GM18907 (cell line): ENCODE measurements around the gene ZBTB2.

Experiments used
- ATAC-seq: cut with Tn5 transposase; IDR thresholded peaks from one replicate; pipeline ENCODE4 v1.9.1; 2021; ENCODE audit warnings: mild to moderate bottlenecking, moderate library complexity; ENCODE audit not compliant: unreplicated experiment

ZBTB2 gene

GRCh38 chr6:151391471-151392413, at the start of gene ZBTB2:
ZBTB2 (minus strand) TSS chr6:151391559; CDS start chr6:151373637, 17,922 bp downstream.
- peak; percentile 22 for ATAC-seq

GRCh38 chr6:151440930-151441329, 49.6 kb upstream of the ZBTB2 start:
- peak; percentile 44 for ATAC-seq

GRCh38 chr6:151440498-151440897, 49.1 kb upstream of the ZBTB2 start:
- ATAC-seq, result peak; percentile 47

- ATAC-seq, result no peak
These were observed 46.0 kb upstream of the ZBTB2 start for GRCh38 chr6:151437401-151437800.

GRCh38 chr6:151436802-151437201, 45.4 kb upstream of the ZBTB2 start:
- no peak for ATAC-seq

GRCh38 chr6:151436300-151436699, 44.9 kb upstream of the ZBTB2 start:
- no peak for ATAC-seq

- ATAC-seq, result peak; percentile 67
These were observed 43.0 kb upstream of the ZBTB2 start for GRCh38 chr6:151434369-151434768.

GRCh38 chr6:151432651-151433050, 41.3 kb upstream of the ZBTB2 start:
- no peak for ATAC-seq

GRCh38 chr6:151431337-151431736, 40.0 kb upstream of the ZBTB2 start:
- ATAC-seq, result no peak

- no peak for ATAC-seq
These were observed 39.5 kb upstream of the ZBTB2 start for GRCh38 chr6:151430886-151431285.

- ATAC-seq, result no peak
These were observed 36.9 kb upstream of the ZBTB2 start for GRCh38 chr6:151428093-151428735.

- ATAC-seq, result no peak
These were observed 34.2 kb upstream of the ZBTB2 start for GRCh38 chr6:151425561-151425960.

- no peak for ATAC-seq
These were observed 31.6 kb upstream of the ZBTB2 start for GRCh38 chr6:151422981-151423380.

- ATAC-seq, result no peak
These were observed 26.1 kb upstream of the ZBTB2 start for GRCh38 chr6:151417477-151417876.

- ATAC-seq, result no peak
These were observed 23.4 kb upstream of the ZBTB2 start for GRCh38 chr6:151414641-151415260.

- no peak for ATAC-seq
These were observed 22.2 kb upstream of the ZBTB2 start for GRCh38 chr6:151413372-151414145.

- no peak for ATAC-seq
These were observed 21.6 kb upstream of the ZBTB2 start for GRCh38 chr6:151412909-151413308.

GRCh38 chr6:151409679-151410078, 18.3 kb upstream of the ZBTB2 start:
- ATAC-seq, result no peak

GRCh38 chr6:151409260-151409659, 17.9 kb upstream of the ZBTB2 start:
- peak; percentile 79 for ATAC-seq

- peak; percentile 4 for ATAC-seq
These were observed 17.5 kb upstream of the ZBTB2 start for GRCh38 chr6:151408858-151409257.

GRCh38 chr6:151403919-151404308, 12.6 kb upstream of the ZBTB2 start:
- no peak for ATAC-seq
